Measurements from ENCODE around the gene FAM117B. TPM values are rescaled to one million over a fixed set of nuclear protein-coding genes. Genes with fewer than 3 reads are reported as not detected.
"Not testable (repeated sequence)": the region's sequence is repeated elsewhere in the genome, so short reads cannot be mapped to it uniquely, and the experiment has no call there.

The FAM117B gene
- total and polyA plus RNA-seq, 9 donors: 2.5 to 4.8 (median 3.2) TPM

GRCh38 chr2:202790676-202791075, 155.9 kb downstream of the FAM117B start:
- WGBS (ENCODE audit: insufficient coverage): no CpG with 5 or more reads among the region's 2 CpGs
- no peak for DNase-seq
- H3K36me3 ChIP-seq (ENCODE audit: control insufficient read depth, insufficient read depth, low read length): peaks cover 6% of the 10 kb centered on the region
- H3K4me1 ChIP-seq (ENCODE audit: control insufficient read depth, insufficient read depth, low read length): no peaks in the 10 kb centered on the region
- H3K27me3 ChIP-seq (ENCODE audit: control insufficient read depth, insufficient read depth, low read length): no peaks in the 10 kb centered on the region
- no peaks in the 10 kb centered on the region for H3K9me3 ChIP-seq (replicated peaks; ENCODE audit: control insufficient read depth, low read depth, low read length)
- no peak overlapping the region for H3K4me3 ChIP-seq (ENCODE audit: low read length)
- no peak overlapping the region for H3K27ac ChIP-seq (ENCODE audit: low read length)

- Histone ChIP-seq H3K36me3 (ENCODE audit: control insufficient read depth, insufficient read depth, low read length) (peaks cover 3% of the 10 kb centered on the region), H3K4me3 (ENCODE audit: low read length) (no peak overlapping the region), H3K9me3 (replicated peaks; ENCODE audit: control insufficient read depth, low read depth, low read length) (peaks cover 4% of the 10 kb centered on the region), H3K27ac (ENCODE audit: low read length) (no peak overlapping the region), H3K4me1 (ENCODE audit: control insufficient read depth, insufficient read depth, low read length) (no peaks in the 10 kb centered on the region), H3K27me3 (ENCODE audit: control insufficient read depth, insufficient read depth, low read length) (no peaks in the 10 kb centered on the region)
- no peak for DNase-seq
Observed at GRCh38 chr2:202797944-202798343, 163.2 kb downstream of the FAM117B start.

GRCh38 chr2:202805911-202806310, 171.1 kb downstream of the FAM117B start:
- not testable (repeated sequence) for H3K4me1 ChIP-seq (ENCODE audit: control insufficient read depth, insufficient read depth, low read length); H3K4me3 ChIP-seq (ENCODE audit: low read length); H3K36me3 ChIP-seq (ENCODE audit: control insufficient read depth, insufficient read depth, low read length); H3K27me3 ChIP-seq (ENCODE audit: control insufficient read depth, insufficient read depth, low read length); H3K9me3 ChIP-seq (replicated peaks; ENCODE audit: control insufficient read depth, low read depth, low read length)
- peak overlapping the region; percentile 29 for H3K27ac ChIP-seq (ENCODE audit: low read length)
- whole genome bisulfite sequencing (ENCODE audit: insufficient coverage): no CpG with 5 or more reads among the region's 9 CpGs
- DNase-seq: peak; percentile 62

- DNase-seq: peak; percentile 45
Observed at GRCh38 chr2:202807431-202808138, 172.8 kb downstream of the FAM117B start.

GRCh38 chr2:202808754-202809153, 174.0 kb downstream of the FAM117B start:
- no peak overlapping the region for H3K4me3 ChIP-seq (ENCODE audit: low read length)
- no peak for DNase-seq
- no peak overlapping the region for H3K27ac ChIP-seq (ENCODE audit: low read length)
- WGBS (ENCODE audit: insufficient coverage): 100% methylated on average over 1 of the region's 3 CpGs
- H3K27me3 ChIP-seq (ENCODE audit: control insufficient read depth, insufficient read depth, low read length): no peaks in the 10 kb centered on the region
- no peaks in the 10 kb centered on the region for H3K4me1 ChIP-seq (ENCODE audit: control insufficient read depth, insufficient read depth, low read length)
- H3K9me3 ChIP-seq (replicated peaks; ENCODE audit: control insufficient read depth, low read depth, low read length): no peaks in the 10 kb centered on the region
- peaks cover 6% of the 10 kb centered on the region for H3K36me3 ChIP-seq (ENCODE audit: control insufficient read depth, insufficient read depth, low read length)

More at GRCh38 chr2:202807431-202808138, 172.8 kb downstream of the FAM117B start:
- not testable (repeated sequence) for H3K27ac ChIP-seq (ENCODE audit: low read length); H3K9me3 ChIP-seq (replicated peaks; ENCODE audit: control insufficient read depth, low read depth, low read length); H3K27me3 ChIP-seq (ENCODE audit: control insufficient read depth, insufficient read depth, low read length); H3K36me3 ChIP-seq (ENCODE audit: control insufficient read depth, insufficient read depth, low read length); H3K4me3 ChIP-seq (ENCODE audit: low read length); H3K4me1 ChIP-seq (ENCODE audit: control insufficient read depth, insufficient read depth, low read length)
- WGBS (ENCODE audit: insufficient coverage): 89% methylated on average over 1 of the region's 1 CpG

- no CpG with 5 or more reads among the region's 3 CpGs for WGBS (ENCODE audit: insufficient coverage)
- Histone ChIP-seq H3K36me3 (ENCODE audit: control insufficient read depth, insufficient read depth, low read length) (peaks cover 6% of the 10 kb centered on the region), H3K4me3 (ENCODE audit: low read length) (no peak overlapping the region), H3K4me1 (ENCODE audit: control insufficient read depth, insufficient read depth, low read length) (no peaks in the 10 kb centered on the region), H3K9me3 (replicated peaks; ENCODE audit: control insufficient read depth, low read depth, low read length) (peaks cover 2% of the 10 kb centered on the region), H3K27me3 (ENCODE audit: control insufficient read depth, insufficient read depth, low read length) (no peaks in the 10 kb centered on the region), H3K27ac (ENCODE audit: low read length) (no peak overlapping the region)
- DNase-seq: no peak
Observed at GRCh38 chr2:202813387-202813786, 178.6 kb downstream of the FAM117B start.

GRCh38 chr2:202814226-202814625, 179.5 kb downstream of the FAM117B start:
- Histone ChIP-seq H3K27me3 (ENCODE audit: control insufficient read depth, insufficient read depth, low read length) (no peaks in the 10 kb centered on the region), H3K27ac (ENCODE audit: low read length) (no peak overlapping the region), H3K4me1 (ENCODE audit: control insufficient read depth, insufficient read depth, low read length) (no peaks in the 10 kb centered on the region), H3K9me3 (replicated peaks; ENCODE audit: control insufficient read depth, low read depth, low read length) (peaks cover 2% of the 10 kb centered on the region), H3K4me3 (ENCODE audit: low read length) (no peak overlapping the region), H3K36me3 (ENCODE audit: control insufficient read depth, insufficient read depth, low read length) (peaks cover 4% of the 10 kb centered on the region)
- DNase-seq: no peak
- no CpG with 5 or more reads among the region's 1 CpG for WGBS (ENCODE audit: insufficient coverage)

GRCh38 chr2:202815548-202816360, 181.0 kb downstream of the FAM117B start:
- DNase-seq: peak; percentile 79
- WGBS (ENCODE audit: insufficient coverage): 27% methylated on average over 4 of the region's 4 CpGs
- H3K4me3 ChIP-seq (ENCODE audit: low read length): no peak overlapping the region
- no peak overlapping the region for H3K27ac ChIP-seq (ENCODE audit: low read length)
- no peaks in the 10 kb centered on the region for H3K27me3 ChIP-seq (ENCODE audit: control insufficient read depth, insufficient read depth, low read length)
- peaks cover 2% of the 10 kb centered on the region for H3K9me3 ChIP-seq (replicated peaks; ENCODE audit: control insufficient read depth, low read depth, low read length)
- H3K36me3 ChIP-seq (ENCODE audit: control insufficient read depth, insufficient read depth, low read length): peaks cover 4% of the 10 kb centered on the region
- no peaks in the 10 kb centered on the region for H3K4me1 ChIP-seq (ENCODE audit: control insufficient read depth, insufficient read depth, low read length)

- Histone ChIP-seq H3K9me3 (replicated peaks; ENCODE audit: control insufficient read depth, low read depth, low read length) (peaks cover 2% of the 10 kb centered on the region), H3K36me3 (ENCODE audit: control insufficient read depth, insufficient read depth, low read length) (peaks cover 4% of the 10 kb centered on the region), H3K4me3 (ENCODE audit: low read length) (no peak overlapping the region), H3K27me3 (ENCODE audit: control insufficient read depth, insufficient read depth, low read length) (no peaks in the 10 kb centered on the region), H3K4me1 (ENCODE audit: control insufficient read depth, insufficient read depth, low read length) (no peaks in the 10 kb centered on the region), H3K27ac (ENCODE audit: low read length) (no peak overlapping the region)
- WGBS (ENCODE audit: insufficient coverage): no CpG with 5 or more reads among the region's 1 CpG
- DNase-seq: no peak
Observed at GRCh38 chr2:202817771-202818170, 183.0 kb downstream of the FAM117B start.

- Histone ChIP-seq H3K4me1 (ENCODE audit: control insufficient read depth, insufficient read depth, low read length) (no peaks in the 10 kb centered on the region), H3K9me3 (replicated peaks; ENCODE audit: control insufficient read depth, low read depth, low read length) (peaks cover 2% of the 10 kb centered on the region), H3K27ac (ENCODE audit: low read length) (no peak overlapping the region), H3K27me3 (ENCODE audit: control insufficient read depth, insufficient read depth, low read length) (no peaks in the 10 kb centered on the region), H3K36me3 (ENCODE audit: control insufficient read depth, insufficient read depth, low read length) (peaks cover 4% of the 10 kb centered on the region), H3K4me3 (ENCODE audit: low read length) (no peak overlapping the region)
- 76% methylated on average over 2 of the region's 3 CpGs for WGBS (ENCODE audit: insufficient coverage)
- DNase-seq: no peak
Observed at GRCh38 chr2:202818321-202818720, 183.6 kb downstream of the FAM117B start.
